GM10248 (cell line): ENCODE data around the gene MMP28.

Experiments
- CTCF ChIA-PET: fragments of 300-600 bp; sonication (Branson Sonifier 250); formaldehyde crosslinking; extraction: SDS; loops from one replicate; lab custom pipeline; 2021; ENCODE audit warnings: antibody characterized with exemption; lab: Yijun Ruan, JAX
- POLR2A ChIA-PET: fragments of 350-650 bp; sonication (Branson Sonifier 250); formaldehyde crosslinking; extraction: SDS; loops from one replicate; lab custom pipeline; 2020; ENCODE audit warnings: antibody characterized with exemption; lab: Yijun Ruan, JAX
- DNase-seq: peaks from one replicate; pipeline ENCODE4 v3.0.0; 2012; ENCODE audit errors: extremely low spot score
- CTCF ChIP-seq: IDR thresholded peaks from 2 replicates; pipeline ENCODE4 v1.5.1; 2012; ENCODE audit warnings: mild to moderate bottlenecking, low read depth; ENCODE audit errors: extremely low read depth, missing control alignments, control extremely low read depth

MMP28 gene

GRCh38 chr17:35811759-35812158 is 16.3 kb upstream of the MMP28 start:
- no peak for TF ChIP-seq CTCF
- ChIA-PET POLR2A (no interaction called here), CTCF (interaction anchor here (1.0 to 11.1 kb wide), 5 partner anchors 37 to 257 kb away, joined by 3 to 222 read pairs (median 3); no protein-coding TSS in a partner anchor)
- DNase-seq = no peak

GRCh38 chr17:35809855-35810461 is 14.5 kb upstream of the MMP28 start:
- ChIA-PET CTCF (interaction anchor here (0.9 to 11.1 kb wide), 9 partner anchors 9 to 196 kb away, joined by 3 to 222 read pairs (median 6); partner anchors contain the start of gene MMP28), POLR2A (interaction anchor here (0.6 kb wide), 1 partner anchor 28 kb away, joined by 3 read pairs; no protein-coding TSS in a partner anchor)
- DNase-seq = no peak
- no peak for TF ChIP-seq CTCF

- POLR2A ChIA-PET = interaction anchor here (0.6 to 1.1 kb wide), 7 partner anchors 21 to 238 kb away, joined by 3 to 5 read pairs (median 3); no protein-coding TSS in a partner anchor
- peak; percentile 96 for DNase-seq
- peak; percentile 69 for TF ChIP-seq CTCF
- CTCF ChIA-PET = interaction anchor here (0.6 to 11.1 kb wide), 21 partner anchors 8 to 340 kb away, joined by 3 to 222 read pairs (median 6); partner anchors contain the start of genes C17orf50 and MMP28
Observed at GRCh38 chr17:35808962-35809854, 13.8 kb upstream of the MMP28 start, which contains the start of gene TAF15. Gene TAF15, plus strand, starts transcription at chr17:35809484. Its CDS starts 86 bp downstream, at chr17:35809570.

- no peak for TF ChIP-seq CTCF
- CTCF ChIA-PET = interaction anchor here (0.6 to 11.1 kb wide), 20 partner anchors 8 to 341 kb away, joined by 3 to 222 read pairs (median 6); partner anchors contain the start of genes C17orf50 and MMP28
- POLR2A ChIA-PET = interaction anchor here (0.6 to 1.1 kb wide), 5 partner anchors 20 to 221 kb away, joined by 3 to 5 read pairs (median 3); no protein-coding TSS in a partner anchor
- no peak for DNase-seq
Observed at GRCh38 chr17:35808240-35808961, 13.0 kb upstream of the MMP28 start.

- TF ChIP-seq CTCF = no peak
- ChIA-PET POLR2A (no interaction called here), CTCF (interaction anchor here (1.0 to 11.1 kb wide), 14 partner anchors 8 to 341 kb away, joined by 3 to 222 read pairs (median 6); partner anchors contain the start of genes C17orf50 and MMP28)
Observed at GRCh38 chr17:35807371-35808144, 12.1 kb upstream of the MMP28 start.

More at GRCh38 chr17:35807371-35808144, 12.1 kb upstream of the MMP28 start:
- no peak for DNase-seq
